ENCODE results near the gene TIPRL. TPM values are rescaled to one million over a fixed set of nuclear protein-coding genes. Genes with fewer than 3 reads are reported as not detected.

The TIPRL gene
- polyA plus RNA-seq, 1 of the 3 experiments (the other 2 are of a cell fraction): 16.4 TPM

DNA sequence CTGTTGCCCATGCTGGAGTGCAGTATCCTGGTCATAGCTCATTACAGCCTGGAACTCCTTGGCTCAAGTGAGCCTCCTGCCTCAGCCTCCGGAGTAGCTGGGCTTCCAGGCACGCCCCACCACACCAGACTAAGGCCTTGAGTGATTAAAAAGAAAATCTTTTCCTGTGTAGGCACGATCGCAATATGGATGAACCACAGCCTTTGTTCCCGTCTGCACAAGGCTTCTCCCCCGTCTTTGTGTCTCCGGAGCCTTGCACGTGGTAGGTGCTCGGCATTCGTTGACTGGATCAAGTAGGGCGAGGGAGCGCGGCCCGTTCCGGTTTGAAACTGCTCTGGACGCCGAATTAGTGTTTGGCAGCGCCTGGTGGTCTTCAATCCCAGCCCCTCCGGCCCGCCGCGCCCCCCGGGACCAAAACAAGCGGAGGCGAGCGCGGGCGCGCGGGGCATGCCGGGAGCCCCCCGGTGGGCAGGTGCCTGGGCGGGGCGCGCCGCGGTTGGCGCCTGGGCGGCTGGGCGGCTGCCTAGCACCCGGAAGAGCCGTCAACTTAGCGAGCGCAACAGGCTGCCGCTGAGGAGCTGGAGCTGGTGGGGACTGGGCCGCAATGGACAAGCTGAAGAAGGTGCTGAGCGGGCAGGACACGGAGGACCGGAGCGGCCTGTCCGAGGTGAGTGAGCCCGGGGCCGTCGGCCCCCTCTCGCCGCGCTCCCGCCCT is 46.9 kb downstream of the TIPRL start, which contains the start of gene SFT2D2 (continued):
- TF ChIP-seq SIN3A (IDR thresholded peaks at IDR 0.05; ENCODE audit: borderline replicate concordance, low read depth, low read length) (peak; percentile 73; the same call in 1 of the 2 replicates), FOXM1 (IDR thresholded peaks at IDR 0.05; ENCODE audit: low read depth) (no peak), CHD2 (IDR thresholded peaks at IDR 0.05; ENCODE audit: low read length, partially characterized antibody) (no peak), POLR2AphosphoS5 (IDR thresholded peaks at IDR 0.05; ENCODE audit: low read depth, low read length) (peak; percentile 46; the same call in 1 of the 2 replicates), MXI1 (IDR thresholded peaks at IDR 0.05; ENCODE audit: low read depth, low read length) (no peak), NRF1 (IDR thresholded peaks at IDR 0.05; ENCODE audit: low read depth, low read length) (no peak), EZH2phosphoT487 (IDR thresholded peaks at IDR 0.05; ENCODE audit: borderline replicate concordance, low read depth) (no peak), GABPA (IDR thresholded peaks at IDR 0.05; ENCODE audit: low read depth) (no peak), SMC3 (IDR thresholded peaks at IDR 0.05; ENCODE audit: low read depth, low read length) (no peak)
- TF ChIP-seq, protein P1, sequence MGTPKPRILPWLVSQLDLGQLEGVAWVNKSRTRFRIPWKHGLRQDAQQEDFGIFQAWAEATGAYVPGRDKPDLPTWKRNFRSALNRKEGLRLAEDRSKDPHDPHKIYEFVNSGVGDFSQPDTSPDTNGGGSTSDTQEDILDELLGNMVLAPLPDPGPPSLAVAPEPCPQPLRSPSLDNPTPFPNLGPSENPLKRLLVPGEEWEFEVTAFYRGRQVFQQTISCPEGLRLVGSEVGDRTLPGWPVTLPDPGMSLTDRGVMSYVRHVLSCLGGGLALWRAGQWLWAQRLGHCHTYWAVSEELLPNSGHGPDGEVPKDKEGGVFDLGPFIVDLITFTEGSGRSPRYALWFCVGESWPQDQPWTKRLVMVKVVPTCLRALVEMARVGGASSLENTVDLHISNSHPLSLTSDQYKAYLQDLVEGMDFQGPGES (IDR thresholded peaks at IDR 0.05; ENCODE audit: low read depth, low read length): no peak
- TF ChIP-seq, protein P2, sequence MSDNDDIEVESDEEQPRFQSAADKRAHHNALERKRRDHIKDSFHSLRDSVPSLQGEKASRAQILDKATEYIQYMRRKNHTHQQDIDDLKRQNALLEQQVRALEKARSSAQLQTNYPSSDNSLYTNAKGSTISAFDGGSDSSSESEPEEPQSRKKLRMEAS (IDR thresholded peaks at IDR 0.05; ENCODE audit: low read depth): peak; percentile 98

DNA sequence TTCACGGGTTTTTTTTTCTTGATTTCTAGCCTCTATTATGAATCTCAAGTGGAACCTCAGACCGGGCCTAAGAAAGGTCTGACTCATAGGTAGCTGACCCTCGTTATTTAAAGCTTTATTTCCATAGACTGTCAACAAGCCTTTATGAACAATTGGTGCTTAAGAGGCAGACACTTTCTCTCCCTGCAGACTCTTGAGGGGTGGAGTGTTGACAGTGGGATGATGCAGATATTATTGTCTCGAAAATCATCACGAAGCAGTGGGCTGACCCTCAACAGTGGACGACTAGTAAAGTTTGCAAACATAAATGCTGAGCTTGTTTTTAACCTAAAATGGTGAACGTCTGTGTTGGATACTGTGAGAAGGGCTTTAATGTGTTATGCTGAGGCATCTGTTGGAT is 48.9 kb downstream of the TIPRL start:
- WGBS (ENCODE audit: low lambda C conversion rate): 63% methylated on average over 7 of the region's 7 CpGs
- H3K4me1 ChIP-seq (ENCODE audit: control insufficient read depth in 1 of 2, insufficient read depth in 2 of 2, low read depth in 1 of 2, low read length in 1 of 2): peaks cover 14 to 44% of the 10 kb centered on the region in 2 experiments
- H3K27ac ChIP-seq (ENCODE audit: low read depth in 2 of 2, low read length in 1 of 2): peak overlapping the region; percentile 67 to 97
- no peak overlapping the region for H2AFZ ChIP-seq (ENCODE audit: low read depth)
- H3K36me3 ChIP-seq (replicated peaks in 1 of 2; ENCODE audit: control insufficient read depth in 1 of 2, insufficient read depth in 2 of 2, low read length in 1 of 2): peaks cover 15 to 26% of the 10 kb centered on the region in 2 experiments
- H3K9ac ChIP-seq: peak overlapping the region; percentile 13; the same call in 1 of the 2 replicates
- peaks cover 72% of the 10 kb centered on the region for H3K79me2 ChIP-seq (ENCODE audit: insufficient read depth)
- TF ChIP-seq EP300 (IDR thresholded peaks at IDR 0.05; ENCODE audit: borderline replicate concordance in 1 of 2, low read depth in 1 of 2, low read length in 1 of 2) (no peak), EZH2phosphoT487 (IDR thresholded peaks at IDR 0.05; ENCODE audit: borderline replicate concordance, low read depth) (no peak)
- TF ChIP-seq, protein P3, sequence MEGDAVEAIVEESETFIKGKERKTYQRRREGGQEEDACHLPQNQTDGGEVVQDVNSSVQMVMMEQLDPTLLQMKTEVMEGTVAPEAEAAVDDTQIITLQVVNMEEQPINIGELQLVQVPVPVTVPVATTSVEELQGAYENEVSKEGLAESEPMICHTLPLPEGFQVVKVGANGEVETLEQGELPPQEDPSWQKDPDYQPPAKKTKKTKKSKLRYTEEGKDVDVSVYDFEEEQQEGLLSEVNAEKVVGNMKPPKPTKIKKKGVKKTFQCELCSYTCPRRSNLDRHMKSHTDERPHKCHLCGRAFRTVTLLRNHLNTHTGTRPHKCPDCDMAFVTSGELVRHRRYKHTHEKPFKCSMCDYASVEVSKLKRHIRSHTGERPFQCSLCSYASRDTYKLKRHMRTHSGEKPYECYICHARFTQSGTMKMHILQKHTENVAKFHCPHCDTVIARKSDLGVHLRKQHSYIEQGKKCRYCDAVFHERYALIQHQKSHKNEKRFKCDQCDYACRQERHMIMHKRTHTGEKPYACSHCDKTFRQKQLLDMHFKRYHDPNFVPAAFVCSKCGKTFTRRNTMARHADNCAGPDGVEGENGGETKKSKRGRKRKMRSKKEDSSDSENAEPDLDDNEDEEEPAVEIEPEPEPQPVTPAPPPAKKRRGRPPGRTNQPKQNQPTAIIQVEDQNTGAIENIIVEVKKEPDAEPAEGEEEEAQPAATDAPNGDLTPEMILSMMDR (IDR thresholded peaks at IDR 0.05): no peak
- H3K9me2 ChIP-seq: no peaks in the 10 kb centered on the region
- H4K20me1 ChIP-seq (ENCODE audit: insufficient read depth): peaks cover 9% of the 10 kb centered on the region
- H3K27me3 ChIP-seq (ENCODE audit: insufficient read depth): no peaks in the 10 kb centered on the region
- H3K4me2 ChIP-seq: peak overlapping the region; percentile 92
- H3K9me3 ChIP-seq: no peaks in the 10 kb centered on the region
- no peak for DNase-seq
- H3F3A ChIP-seq (replicated peaks; ENCODE audit: insufficient read depth): peaks cover 17% of the 10 kb centered on the region
- POLR2A ChIA-PET: no interaction called here
- peak overlapping the region; percentile 85 for H3K4me3 ChIP-seq (ENCODE audit: low read depth in 2 of 2, low read length in 1 of 2)
- CTCF ChIA-PET: interaction anchor here (1.3 to 2.7 kb wide), 2 partner anchors 8 to 59 kb away, joined by 3 to 12 read pairs; no protein-coding TSS in a partner anchor
